22Rv1 (cell line): Measurements from ENCODE around the gene ARHGAP26.

Experiments used
- H3K27ac ChIP-seq: fragments of 450-650 bp; 2 replicates; pipeline ENCODE4 v1.5.1; 2017
- CTCF ChIP-seq: fragments of 450-650 bp; IDR thresholded peaks from 2 replicates; pipeline ENCODE4 v1.5.1; 2017; ENCODE audit warnings: mild to moderate bottlenecking
- ZFX ChIP-seq: fragments of 450-650 bp; IDR thresholded peaks from 2 replicates; pipeline ENCODE4 v1.6.1; 2017; ENCODE audit warnings: antibody characterized with exemption, borderline replicate concordance

Gene ARHGAP26

GRCh38 chr5:142906863-142907671, 136.9 kb downstream of the ARHGAP26 start:
- H3K27ac ChIP-seq, result no peak overlapping the region
- TF ChIP-seq CTCF, result no peak

GRCh38 chr5:142908659-142909058, 138.5 kb downstream of the ARHGAP26 start:
- TF ChIP-seq ZFX (no peak), CTCF (no peak)
- no peak overlapping the region for H3K27ac ChIP-seq

GRCh38 chr5:142910128-142910527, 140.0 kb downstream of the ARHGAP26 start:
- TF ChIP-seq CTCF (no peak), ZFX (no peak)
- H3K27ac ChIP-seq, result no peak overlapping the region

GRCh38 chr5:142911170-142911569, 141.0 kb downstream of the ARHGAP26 start:
- H3K27ac ChIP-seq, result no peak overlapping the region
- TF ChIP-seq CTCF (no peak), ZFX (no peak)

- no peak for TF ChIP-seq CTCF
- no peak for TF ChIP-seq ZFX
These were observed 141.6 kb downstream of the ARHGAP26 start for GRCh38 chr5:142911775-142912174.

GRCh38 chr5:142913728-142914338, 143.7 kb downstream of the ARHGAP26 start:
- TF ChIP-seq CTCF (no peak), ZFX (no peak)
- no peak overlapping the region for H3K27ac ChIP-seq

More at GRCh38 chr5:142911775-142912174, 141.6 kb downstream of the ARHGAP26 start:
- no peak overlapping the region for H3K27ac ChIP-seq

GRCh38 chr5:142915038-142915437, 144.9 kb downstream of the ARHGAP26 start:
- TF ChIP-seq CTCF, result no peak
- TF ChIP-seq ZFX, result no peak
- no peak overlapping the region for H3K27ac ChIP-seq
